HG03097 (cell line): ENCODE measurements around the gene UBR1.
A peak's percentile ranks its signal among the peaks of the same experiment; 100 is the strongest.
"Not testable (repeated sequence)": the region's sequence is repeated elsewhere in the genome, so short reads cannot be mapped to it uniquely, and the experiment has no call there.

Experiments used
- ATAC-seq: cut with Tn5 transposase; IDR thresholded peaks from one replicate; pipeline ENCODE4 v1.9.1; 2021; ENCODE audit not compliant: unreplicated experiment, low FRiP score

UBR1 gene

DNA sequence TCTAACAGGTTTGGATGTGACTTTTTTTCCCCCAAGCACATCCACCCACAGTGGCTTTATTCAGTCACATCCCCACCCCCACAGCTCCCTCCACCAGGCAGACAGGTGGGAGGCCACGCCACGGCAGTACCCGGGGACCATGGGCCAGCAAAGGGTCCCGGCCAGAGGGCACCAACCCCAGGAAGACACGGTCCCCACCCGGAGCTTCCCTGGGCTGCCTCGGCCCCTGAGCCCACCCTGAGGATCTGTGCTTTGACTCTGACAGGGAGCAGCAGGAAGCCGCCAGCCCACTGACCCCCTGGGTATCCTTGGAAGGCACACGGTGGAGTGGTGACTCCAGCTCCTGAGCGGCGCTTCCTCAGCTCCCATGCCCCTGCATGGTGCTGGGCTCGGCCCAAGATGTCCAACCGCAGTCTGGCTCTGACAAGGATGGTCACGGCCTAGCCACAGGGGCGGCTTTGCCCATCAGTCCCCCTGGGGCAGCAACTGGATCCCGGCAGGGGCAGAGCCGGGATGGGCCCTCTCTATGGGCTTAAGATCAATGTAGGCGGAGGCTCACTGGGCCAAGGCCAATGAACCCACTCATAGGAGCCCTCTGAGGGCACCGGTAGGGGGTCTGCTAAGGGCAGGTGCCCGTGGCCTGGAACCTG, 119.0 kb downstream of the UBR1 start:
- no peak for ATAC-seq

DNA sequence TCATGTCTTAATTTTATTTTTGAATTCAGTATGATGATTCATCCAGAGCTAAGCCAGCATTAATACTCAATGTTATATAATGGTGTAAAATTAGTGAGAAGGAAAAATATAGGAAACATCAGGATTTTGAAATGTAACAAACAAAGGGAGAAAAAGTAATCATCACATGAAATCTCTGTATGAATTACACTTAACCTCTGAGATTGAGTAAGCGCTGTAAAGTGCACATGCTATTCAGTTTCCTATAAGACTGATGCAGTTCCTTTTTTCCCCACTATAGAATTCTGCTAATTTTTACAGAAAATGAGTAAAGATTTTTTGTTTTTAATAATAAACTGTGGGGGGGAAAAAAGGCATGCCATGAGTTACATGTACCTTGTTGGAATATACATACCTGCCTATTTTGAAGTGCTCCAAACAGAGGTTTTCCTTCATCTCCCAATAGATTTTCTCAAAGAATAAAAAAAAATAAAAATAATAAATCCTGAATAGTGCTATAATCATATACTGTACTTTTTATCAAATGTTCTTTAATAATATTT, 121.3 kb downstream of the UBR1 start:
- ATAC-seq, result no peak

DNA sequence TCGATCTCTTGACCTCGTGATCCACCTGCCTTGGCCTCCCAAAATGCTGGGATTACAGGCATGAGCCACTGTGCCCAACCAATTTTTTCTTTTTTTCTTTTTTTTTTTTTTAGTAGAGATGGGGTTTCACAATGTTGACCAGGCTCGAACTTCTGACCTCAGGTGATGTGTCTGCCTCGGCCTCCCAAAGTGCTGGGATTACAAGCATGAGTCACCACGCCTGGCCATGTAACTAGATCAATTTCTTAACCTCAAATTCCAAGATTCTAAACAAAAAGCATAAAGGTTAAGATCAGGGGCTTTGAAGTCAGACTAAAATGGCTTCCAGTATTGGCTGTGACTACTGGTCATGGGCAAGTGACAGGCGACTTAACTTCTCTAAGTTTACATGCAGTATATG, 126.7 kb downstream of the UBR1 start:
- not testable (repeated sequence) for ATAC-seq

DNA sequence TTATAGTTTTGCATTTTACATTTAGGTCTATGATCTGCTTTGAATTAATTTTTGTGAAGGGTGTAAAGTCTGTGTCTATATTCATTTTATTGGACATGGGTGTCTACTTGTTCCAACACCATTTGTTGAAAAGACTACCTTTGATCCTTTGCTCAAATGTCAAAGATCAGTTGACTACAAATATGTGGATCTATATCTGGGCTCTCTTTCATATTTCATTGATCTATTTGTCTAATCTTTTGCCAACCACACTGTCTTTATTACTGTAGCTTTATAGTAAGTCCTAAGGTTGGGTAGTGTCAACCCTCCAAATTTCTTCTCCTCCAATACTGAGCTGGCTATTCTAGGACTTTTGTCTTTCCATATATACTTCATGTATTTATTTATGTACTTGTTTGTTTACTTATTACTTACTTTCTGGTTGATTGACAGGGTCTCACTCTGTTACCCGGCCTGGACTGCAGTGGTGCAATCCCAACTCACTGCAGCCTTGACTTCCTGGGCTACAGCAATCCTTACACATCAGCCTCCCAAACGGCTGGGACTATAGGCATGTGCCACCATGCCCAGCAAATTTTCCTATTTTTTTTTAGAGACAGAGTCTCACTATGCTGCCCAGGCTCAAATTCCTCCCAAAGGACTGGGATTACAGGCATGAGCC, 131.5 kb downstream of the UBR1 start:
- no peak for ATAC-seq

DNA sequence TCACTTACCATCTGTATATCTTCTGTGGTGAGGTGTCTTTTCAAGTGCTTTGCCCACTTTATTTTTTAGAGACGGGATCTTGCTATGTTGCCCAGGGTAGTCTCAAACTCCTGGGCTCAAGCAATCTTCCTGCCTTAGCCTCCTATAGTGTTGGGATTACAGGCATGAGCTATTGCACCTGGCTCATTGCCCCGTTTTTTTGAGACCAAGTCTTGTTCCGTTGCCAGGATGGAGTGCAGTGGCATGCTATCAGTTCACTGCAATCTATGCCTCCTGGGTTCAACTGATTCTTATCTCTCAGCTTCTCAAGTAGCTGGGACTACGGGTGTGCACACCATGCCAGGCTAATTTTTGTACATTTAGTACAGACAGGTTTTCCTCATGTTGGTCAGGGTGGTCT, 132.7 kb downstream of the UBR1 start:
- ATAC-seq, result no peak

DNA sequence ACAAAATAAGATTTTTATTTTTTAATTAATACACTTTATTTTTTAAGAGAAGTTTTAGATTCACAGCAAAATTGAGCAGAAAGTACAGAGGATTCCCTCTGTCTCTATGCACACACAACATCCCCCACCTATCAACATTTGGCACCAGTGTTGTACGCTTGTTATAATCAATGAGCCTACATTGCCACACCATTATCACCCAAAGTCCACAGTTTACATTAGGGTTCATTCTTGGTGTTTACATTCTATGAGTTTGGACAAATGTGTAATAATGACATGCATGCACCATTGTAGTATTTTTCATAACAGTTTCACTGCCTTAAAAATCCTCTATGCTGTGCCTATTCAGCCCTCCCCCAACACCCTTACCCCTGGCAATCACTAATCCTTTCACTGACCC, 134.0 kb downstream of the UBR1 start:
- no peak for ATAC-seq

DNA sequence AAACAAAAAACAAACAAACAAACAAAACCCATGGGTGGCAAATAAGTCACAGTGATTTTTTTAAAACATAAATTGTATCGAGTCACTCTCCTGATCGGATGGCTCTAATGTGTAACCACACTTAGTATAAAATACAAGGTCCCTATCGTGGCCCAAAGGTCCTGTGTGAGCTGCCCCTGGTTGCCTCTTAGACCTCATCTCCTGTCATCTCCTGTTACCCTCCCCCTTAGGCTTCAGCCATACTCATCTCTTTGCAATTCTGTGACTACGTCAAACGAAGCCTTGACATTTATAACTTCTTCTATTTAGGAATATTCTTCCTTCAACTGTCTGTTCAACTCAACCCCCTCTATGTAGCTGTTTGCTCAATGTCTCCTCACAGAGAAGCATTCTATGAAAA, 141.4 kb downstream of the UBR1 start:
- no peak for ATAC-seq

DNA sequence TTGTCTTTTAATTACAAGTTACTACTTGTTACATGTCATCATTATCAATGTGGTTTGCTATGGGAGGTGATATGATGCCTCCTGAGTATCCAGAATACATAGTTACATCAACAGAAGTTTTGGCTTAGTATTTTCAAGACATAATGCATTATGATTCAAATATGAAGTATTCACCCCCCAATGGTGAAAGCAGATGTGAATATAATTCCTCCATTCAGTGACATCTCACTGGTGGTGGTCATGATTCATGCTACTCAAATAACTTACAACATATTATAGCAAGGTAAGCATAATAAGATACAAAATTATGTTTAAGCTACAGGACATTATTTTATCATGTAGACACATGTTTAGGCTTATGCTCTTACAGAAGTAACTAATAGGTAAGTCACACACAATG, 150.3 kb downstream of the UBR1 start:
- no peak for ATAC-seq

DNA sequence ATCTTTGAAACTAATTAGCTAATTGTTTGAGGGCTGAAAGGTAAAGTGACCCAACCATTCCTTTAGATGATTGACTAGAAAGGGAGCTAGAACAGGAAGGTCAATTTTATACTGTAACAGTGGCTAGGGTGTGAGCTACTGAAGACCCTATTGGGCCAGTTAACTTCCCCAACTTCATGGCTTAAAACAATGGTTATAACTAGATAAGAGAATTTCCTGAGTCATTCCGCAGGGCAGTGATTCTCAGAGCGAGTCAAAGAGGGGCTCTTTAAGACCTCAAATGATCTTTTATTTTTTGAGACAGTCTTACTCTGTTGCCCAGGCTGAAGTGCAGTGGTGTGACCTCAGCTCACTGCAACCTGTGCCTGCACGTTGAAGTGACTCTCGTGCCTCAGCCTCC, 151.5 kb downstream of the UBR1 start:
- ATAC-seq, result no peak

DNA sequence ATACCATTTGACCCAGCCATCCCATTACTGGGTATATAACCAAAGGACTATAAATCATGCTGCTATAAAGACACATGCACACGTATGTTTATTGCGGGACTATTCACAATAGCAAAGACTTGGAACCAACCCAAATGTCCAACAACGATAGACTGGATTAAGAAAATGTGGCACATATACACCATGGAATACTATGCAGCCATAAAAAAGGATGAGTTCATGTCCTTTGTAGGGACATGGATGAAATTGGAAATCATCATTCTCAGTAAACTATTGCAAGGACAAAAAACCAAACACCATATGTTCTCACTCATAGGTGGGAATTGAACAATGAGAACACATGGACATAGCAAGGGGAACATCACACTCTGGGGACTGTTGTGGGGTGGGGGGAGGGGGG, 156.9 kb downstream of the UBR1 start:
- not testable (repeated sequence) for ATAC-seq

DNA sequence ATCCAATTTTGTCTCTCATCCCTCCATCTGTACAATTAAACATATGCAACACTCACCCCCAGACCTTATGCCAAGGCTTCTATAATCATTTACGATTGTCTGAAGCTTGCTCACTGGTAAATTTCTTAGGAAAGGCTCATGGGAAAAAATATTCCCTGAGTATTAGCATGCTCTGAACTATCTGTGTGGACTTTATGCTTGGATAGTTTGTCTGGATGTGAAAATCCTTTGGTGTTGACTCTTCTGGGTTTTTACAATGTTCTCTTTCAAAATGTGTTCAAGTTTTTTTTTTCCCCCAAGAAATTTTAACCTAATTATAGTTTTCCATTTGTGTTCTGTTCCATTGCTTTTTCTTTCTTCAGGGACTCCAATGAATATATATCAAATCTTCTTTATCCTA, 165.3 kb downstream of the UBR1 start:
- ATAC-seq, result no peak

DNA sequence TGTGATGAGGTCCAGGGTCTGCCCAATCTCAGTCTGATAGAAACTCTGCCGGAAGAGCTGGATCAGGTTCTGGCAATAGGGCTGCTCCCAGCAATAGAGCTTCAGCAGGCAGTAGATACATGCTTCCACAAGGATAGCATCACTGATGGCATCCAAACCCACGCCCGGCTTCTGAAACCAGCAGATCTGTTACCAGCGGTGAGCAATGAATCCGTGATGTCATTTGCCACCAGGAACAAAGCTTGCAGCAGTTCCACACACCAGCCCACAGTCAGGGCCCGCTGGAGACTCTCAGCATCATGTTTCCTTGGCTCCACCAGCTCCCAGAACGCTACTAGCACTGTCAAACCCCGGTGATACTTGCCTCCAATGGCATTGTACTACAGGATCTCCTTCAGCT, 166.0 kb downstream of the UBR1 start:
- ATAC-seq, result no peak

DNA sequence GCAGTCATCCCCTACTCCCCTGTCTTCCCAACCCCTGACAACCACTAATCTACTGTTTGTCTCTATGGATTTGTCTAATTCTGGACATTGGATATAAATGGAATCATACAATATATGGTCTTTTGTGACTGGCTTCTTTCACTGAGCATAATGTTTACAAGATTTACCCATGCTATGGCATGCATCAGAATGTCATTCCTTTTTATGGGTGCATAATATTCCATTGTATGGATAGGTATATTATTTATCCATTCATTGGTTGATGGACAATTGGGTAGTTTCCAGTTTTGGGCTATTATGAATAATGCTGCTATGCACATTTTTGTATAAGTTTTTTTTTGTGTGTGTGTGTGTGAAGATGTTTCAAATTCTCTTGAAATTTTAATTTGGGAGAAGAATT, 168.7 kb downstream of the UBR1 start:
- ATAC-seq, result no peak

DNA sequence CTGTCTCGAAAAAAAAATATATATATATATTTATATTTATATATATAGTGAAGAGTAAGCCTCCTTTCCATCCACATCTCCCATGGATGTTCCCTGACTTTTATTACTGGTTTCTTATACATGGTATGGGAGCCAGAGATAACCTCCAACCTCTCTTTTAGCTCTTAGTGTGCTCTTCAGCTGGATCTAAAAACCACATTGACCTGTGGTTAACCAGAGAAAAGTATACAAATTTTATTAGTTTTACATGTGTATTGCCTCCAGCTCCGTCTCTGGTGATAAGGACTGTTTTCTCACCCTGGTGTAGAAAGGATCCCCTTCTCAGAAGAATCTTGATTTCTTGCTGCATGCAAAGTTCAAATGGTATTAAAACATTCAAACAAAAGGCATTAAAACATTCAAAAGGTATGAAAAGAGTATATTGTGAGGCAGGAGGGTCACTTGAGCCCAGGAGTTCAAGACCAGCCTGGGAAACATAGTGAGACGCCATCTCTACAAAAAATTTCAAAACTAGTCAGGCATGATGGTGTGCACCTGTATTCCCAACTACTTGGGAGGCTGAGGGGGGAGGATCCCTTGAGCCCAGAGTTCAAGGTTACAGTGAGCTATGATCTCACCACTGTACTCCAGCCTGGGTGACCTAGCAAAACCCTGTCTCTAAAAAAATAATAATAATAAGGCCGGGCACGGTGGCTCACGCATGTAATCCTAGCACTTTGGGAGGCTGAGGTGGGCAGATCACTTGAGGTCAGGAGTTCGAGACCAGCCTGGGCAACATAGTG, 171.8 kb downstream of the UBR1 start:
- ATAC-seq, result no peak

DNA sequence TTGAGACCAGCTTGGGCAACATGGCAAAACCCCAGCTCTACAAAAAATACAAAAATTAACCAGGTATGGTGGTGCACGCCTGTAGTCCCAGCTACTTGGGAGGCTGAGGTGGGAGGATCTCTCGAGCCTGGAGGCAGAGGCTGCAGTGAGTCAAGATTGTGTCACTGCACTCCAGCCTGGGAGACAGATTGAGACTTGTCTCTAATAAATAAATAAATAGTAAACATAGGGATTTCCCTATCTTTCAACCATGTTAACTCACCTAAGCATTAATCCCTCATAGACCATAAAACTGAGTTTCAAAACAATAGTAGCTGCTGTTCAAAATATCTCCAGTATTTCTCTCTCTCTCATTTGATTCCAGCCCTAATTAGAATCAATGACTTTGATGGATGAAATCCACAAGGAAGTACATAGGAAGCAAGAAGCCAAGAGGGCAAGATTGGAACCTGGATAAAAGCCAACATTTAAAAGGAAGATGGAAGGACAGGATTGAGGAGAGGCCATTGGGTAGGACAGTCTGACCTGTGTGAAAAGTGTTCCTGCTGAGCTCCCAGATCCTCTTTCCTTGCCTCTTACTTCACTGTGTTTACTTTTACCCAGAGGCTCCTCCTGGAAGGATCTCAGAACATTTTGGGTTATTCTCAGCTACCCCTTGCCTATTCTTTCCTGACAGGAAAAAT, 172.9 kb downstream of the UBR1 start:
- no peak for ATAC-seq

DNA sequence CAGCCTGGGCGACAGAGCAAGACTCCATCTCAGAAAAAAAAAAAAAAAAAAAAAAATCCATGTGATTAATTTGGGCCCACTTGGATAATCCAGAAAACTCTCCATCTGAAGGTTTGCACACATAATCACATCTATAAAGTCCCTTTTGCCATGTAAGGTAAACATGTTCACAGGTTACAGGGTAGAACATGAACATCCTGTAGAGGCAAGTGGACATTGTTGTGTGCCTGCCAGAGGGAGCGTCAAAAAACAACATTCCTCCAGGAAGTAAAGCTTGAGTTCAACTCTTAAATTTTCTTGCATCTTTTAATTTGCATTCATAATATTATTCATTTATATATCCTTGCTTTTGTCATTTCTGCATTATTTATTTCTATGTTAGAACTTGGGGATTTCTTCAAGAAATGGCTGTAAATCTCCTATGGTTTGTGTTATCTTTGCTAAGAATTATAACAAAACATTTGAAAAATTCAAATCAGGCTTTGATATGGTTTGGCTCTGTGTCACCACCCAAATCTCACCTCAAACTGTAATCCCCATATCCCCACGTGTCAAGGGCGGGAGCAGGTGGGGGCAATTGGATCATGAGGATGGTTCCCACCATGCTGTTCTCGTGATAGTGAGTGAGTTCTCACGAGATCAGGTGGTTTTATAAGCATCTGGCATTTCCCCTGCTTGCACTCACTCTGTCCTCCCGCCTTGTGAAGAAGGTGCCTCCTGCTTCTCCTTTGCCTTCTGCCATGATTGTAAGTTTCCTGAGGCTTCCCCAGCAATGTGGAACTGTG, 173.9 kb downstream of the UBR1 start:
- no peak for ATAC-seq

DNA sequence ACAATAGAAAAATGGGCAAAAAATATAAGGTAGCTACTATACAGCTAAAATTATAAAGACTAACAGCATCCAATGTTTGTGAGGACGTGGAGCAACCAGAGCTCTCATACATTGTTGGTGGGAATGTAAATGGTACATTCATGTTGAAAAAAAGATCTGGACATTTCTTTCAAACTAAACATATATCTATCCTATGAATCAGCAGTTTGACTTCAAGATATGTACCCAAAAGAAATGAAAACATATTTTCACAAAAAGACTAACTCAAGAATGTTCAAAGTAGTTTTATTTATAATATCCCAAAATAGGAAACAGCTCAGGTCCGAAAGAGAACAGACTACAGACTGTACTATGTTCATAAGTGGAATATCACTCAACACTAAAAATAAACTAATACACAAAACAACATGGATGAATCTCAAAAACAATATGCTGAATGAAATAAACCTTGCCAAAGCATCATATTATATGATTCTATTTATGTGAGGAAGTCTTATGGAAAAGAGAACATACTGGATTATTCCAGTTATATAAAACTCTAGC, 176.5 kb downstream of the UBR1 start:
- ATAC-seq, result no peak

DNA sequence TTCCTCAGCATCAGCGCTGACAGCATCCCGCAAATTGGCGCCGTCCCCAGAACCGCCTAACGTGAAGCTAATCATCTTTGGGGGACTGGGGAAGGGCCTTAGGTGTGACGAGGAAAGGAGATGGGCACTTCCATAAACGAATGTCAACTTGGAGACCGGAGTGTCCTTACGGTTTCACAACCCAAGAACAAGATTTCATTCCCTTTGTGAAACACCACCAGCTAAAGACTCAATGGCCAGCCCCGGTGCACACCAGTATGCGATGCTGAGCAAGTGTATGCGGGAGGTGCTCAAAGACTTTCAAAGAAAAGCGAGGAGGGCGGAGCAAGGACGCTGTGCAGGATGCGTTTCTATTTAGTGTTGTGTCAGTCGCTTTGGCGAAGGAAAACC, 184.5 kb downstream of the UBR1 start:
- ATAC-seq, result no peak

DNA sequence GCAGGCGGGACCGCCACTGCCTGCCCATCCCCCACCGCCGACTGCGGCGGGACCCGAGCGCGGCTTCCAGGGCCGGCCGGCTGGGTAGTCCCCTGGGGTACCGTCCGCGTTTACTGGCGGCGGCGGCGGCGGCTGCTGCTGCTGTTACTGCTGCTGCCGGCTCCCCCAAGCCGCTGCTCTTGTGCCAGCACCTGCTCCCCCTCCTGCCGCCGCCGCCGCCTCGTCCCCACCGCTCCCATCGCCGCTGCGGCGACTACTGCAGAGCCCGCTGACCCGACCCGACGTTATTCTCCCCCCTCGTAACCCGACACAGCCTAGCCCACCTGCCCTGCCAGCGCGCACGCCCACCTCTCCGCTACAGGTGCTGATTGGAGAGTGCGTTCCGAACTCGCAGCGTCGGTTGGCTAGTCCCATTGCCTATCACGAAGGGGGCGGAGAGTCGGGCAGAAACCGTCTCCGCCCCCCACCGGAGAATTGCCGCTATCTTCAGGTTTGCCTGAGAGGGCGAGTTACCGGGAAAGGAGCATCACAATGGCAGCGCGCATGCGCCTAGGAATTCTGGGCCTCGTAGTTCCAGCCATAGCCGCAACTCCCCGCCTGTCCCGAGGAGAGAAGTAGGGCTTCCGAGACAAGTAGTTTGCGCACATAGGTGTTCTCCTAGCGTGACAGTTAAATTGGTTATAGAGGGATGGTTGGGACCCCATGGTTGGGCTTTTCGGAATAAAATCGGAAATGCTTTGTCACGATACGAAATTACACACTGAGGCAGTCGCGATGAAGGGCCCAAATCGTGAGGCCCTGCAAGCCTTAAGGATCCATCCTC, 185.1 kb downstream of the UBR1 start, which contains the start of gene TTBK2:
TTBK2 (minus strand) TSS at position 260 of the 823 bp plus-strand sequence. CDS start 42,161 bp downstream, outside the sequence.
- ATAC-seq, result peak; percentile 91
